IPS-18a (cell line): ENCODE measurements around the gene CYP3A4.
"Not testable (repeated sequence)": the region's sequence is repeated elsewhere in the genome, so short reads cannot be mapped to it uniquely, and the experiment has no call there.

ENCODE experiments used
- H3K27ac ChIP-seq: one replicate; pipeline ENCODE4 v1.5.1; 2013; ENCODE audit warnings: low read length
- H3K27me3 ChIP-seq: one replicate; pipeline ENCODE4 v1.6.1; 2013; ENCODE audit warnings: mild to moderate bottlenecking, low read length; ENCODE audit not compliant: control insufficient read depth, insufficient read depth
- H3K36me3 ChIP-seq: one replicate; pipeline ENCODE4 v1.6.1; 2013; ENCODE audit warnings: low read depth, low read length; ENCODE audit not compliant: control insufficient read depth
- H3K4me1 ChIP-seq: one replicate; pipeline ENCODE4 v1.6.1; 2013; ENCODE audit warnings: low read depth, low read length; ENCODE audit not compliant: control insufficient read depth
- H3K4me3 ChIP-seq: one replicate; pipeline ENCODE4 v1.5.1; 2013; ENCODE audit warnings: low read length
- H3K9ac ChIP-seq: one replicate; pipeline ENCODE4 v1.6.1; 2013; ENCODE audit warnings: mild to moderate bottlenecking, low read length, moderate library complexity
- H3K9me3 ChIP-seq: one replicate; pipeline ENCODE4 v1.6.1; 2013; ENCODE audit warnings: low read depth, low read length; ENCODE audit not compliant: control insufficient read depth

The CYP3A4 gene

DNA sequence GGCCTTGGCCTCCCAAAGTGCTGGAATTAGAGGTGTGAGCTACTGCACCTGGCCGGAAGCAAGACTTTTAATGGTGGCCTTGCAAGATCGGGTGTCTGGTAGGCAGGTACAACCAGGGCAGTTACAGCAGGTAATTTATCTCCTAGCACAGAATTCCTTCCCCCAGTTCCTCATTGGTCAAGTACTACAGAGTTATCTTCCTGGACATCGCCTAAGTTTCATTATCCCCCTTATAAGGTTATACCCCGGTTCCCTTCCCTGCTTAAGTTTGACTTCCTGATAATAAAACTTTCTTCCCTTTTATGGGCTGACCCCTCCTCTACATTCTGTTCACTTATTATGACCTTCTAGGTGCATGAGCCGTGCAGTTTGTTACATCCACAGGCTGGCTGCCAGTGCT is 24.8 kb upstream of the CYP3A4 start:
- Histone ChIP-seq H3K27ac (no peak overlapping the region), H3K9ac (no peak overlapping the region), H3K27me3 (no peaks in the 10 kb centered on the region), H3K9me3 (peaks cover 10% of the 10 kb centered on the region), H3K4me3 (no peak overlapping the region), H3K4me1 (no peaks in the 10 kb centered on the region), H3K36me3 (no peaks in the 10 kb centered on the region)

DNA sequence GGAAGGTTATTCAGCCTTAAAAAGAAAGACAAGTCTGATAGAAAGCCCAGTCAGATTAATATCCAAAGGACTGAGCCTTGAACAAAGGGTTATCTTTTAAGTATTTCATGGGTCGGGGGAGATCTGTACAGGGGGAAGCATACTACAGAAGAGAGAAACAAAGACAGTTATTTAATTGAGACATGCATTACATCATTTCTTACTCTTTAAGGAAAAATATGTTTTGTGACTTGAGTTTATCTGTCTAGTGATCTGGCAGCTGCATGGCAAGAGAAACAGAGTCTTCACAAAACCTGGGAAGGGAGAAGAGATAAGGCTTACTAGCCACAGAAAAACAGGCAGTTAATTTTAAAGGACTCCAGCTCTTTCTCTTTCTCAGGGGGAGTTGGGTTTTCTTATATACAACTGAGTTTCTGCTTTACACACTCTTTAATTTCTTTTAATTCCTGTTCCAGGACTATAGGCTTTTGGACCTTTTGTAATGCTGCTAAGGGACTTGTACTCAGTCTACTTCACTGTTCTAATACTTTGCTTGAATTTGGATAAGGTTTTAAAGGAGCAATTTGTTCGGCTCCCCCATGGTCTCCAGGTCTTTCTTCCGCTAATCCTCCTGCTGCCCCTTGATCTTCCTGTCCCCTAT is 23.0 kb upstream of the CYP3A4 start:
- Histone ChIP-seq H3K27ac (no peak overlapping the region), H3K36me3 (no peaks in the 10 kb centered on the region), H3K27me3 (no peaks in the 10 kb centered on the region), H3K9ac (no peak overlapping the region), H3K4me3 (no peak overlapping the region), H3K4me1 (no peaks in the 10 kb centered on the region), H3K9me3 (peaks cover 13% of the 10 kb centered on the region)

DNA sequence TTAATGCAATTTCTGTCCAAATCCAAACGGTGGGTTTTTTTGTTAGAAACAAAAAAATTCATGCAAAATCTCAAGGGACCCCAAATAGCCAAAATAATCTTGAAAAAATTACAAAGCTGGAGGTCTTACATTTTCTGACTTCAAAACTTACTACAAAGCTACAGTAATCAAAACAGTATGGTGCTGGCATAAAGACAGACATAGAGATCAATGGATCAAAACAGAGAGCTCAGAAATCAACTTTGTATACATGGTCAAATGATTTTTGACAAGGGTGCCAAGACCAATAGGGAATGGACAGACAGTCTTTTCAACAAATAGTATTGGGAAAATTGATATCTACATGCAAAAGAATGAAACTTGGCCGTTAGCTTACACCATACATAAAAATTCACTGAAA is 21.7 kb upstream of the CYP3A4 start:
- Histone ChIP-seq H3K27ac (no peak overlapping the region), H3K9me3 (peaks cover 13% of the 10 kb centered on the region), H3K36me3 (no peaks in the 10 kb centered on the region), H3K4me3 (no peak overlapping the region), H3K9ac (no peak overlapping the region), H3K4me1 (no peaks in the 10 kb centered on the region), H3K27me3 (no peaks in the 10 kb centered on the region)

DNA sequence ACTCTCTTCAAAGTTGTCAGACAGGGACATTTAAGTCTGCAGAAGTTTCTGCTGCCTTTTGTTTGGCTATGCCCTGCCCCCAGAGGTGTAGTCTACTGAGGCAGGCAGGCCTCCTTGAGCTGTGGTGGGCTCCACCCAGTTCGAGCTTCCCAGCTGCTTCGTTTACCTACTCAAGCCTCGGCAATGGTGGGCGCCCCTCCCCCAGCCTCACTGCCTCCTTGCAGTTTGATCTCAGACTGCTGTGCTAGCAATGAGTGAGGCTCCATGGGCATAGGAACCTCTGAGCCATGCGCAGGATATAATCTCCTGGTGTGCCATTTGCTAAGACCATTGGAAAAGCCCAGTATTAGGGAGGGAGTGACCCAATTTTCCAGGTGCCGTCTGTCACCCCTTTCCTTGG is 19.1 kb upstream of the CYP3A4 start:
- not testable (repeated sequence) for H3K27me3 ChIP-seq, H3K4me1 ChIP-seq, H3K4me3 ChIP-seq, H3K27ac ChIP-seq, H3K9ac ChIP-seq, H3K36me3 ChIP-seq
- peaks cover 13% of the 10 kb centered on the region for H3K9me3 ChIP-seq

DNA sequence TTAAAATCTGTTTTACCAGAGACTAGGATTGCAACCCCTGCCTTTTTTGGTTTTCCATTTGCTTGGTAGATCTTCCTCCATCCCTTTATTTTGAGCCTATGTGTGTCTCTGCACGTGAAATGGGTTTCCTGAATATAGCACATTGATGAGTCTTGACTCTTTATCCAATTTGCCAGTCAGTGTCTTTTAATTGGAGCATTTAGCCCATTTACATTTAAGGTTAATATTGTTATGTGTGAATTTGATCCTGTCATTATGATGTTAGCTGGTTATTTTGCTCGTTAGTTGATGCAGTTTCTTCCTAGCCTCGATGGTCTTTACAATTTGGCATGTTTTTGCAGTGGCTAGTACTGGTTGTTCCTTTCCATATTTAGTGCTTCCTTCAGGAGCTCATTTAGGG is 17.4 kb upstream of the CYP3A4 start:
- not testable (repeated sequence) for H3K27me3 ChIP-seq, H3K4me3 ChIP-seq, H3K27ac ChIP-seq, H3K4me1 ChIP-seq, H3K9ac ChIP-seq, H3K36me3 ChIP-seq
- H3K9me3 ChIP-seq, result peaks cover 13% of the 10 kb centered on the region

DNA sequence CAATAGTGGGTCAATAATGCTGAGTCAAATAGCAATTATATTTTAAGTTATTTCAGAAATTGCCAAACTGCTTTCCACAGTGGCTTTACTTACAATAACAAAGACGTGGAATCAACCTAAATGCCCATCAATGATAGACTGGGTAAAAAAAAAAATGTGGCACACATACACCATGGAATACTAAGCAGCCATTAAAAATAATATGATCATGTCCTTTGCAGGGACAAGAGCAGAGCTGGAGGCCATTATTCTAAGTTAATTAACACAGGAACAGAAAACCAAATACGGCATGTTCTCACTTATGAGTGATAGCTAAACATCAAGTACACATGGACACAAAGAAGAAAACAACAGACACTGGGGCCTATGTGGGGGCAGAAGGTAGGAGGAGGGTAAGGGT is 15.0 kb upstream of the CYP3A4 start:
- no peak overlapping the region for H3K4me3 ChIP-seq
- no peaks in the 10 kb centered on the region for H3K27me3 ChIP-seq
- H3K36me3 ChIP-seq, result no peaks in the 10 kb centered on the region
- peaks cover 3% of the 10 kb centered on the region for H3K9me3 ChIP-seq
- no peaks in the 10 kb centered on the region for H3K4me1 ChIP-seq
- H3K9ac ChIP-seq, result no peak overlapping the region
- H3K27ac ChIP-seq, result no peak overlapping the region

DNA sequence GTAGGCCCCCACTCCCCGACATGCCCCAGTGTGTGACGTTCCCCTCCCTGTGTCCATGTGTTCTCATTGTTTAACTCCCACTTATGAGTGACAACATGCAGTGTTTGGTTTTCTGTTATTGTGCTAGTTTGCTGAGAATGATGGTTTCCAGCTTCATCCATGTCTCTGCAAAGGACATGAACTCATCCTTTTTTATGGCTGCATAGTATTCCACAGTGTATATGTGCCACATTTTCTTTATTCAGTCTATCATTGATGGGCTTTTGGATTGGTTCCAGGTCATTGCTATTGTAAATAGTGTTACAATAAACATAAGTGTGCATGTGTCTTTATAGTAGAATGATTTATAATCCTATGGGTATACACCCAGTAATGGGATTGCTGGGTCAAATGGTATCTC is 11.9 kb upstream of the CYP3A4 start:
- H3K27ac ChIP-seq, H3K4me1 ChIP-seq, H3K27me3 ChIP-seq, H3K4me3 ChIP-seq, H3K9ac ChIP-seq, H3K9me3 ChIP-seq, H3K36me3 ChIP-seq: not testable (repeated sequence)

DNA sequence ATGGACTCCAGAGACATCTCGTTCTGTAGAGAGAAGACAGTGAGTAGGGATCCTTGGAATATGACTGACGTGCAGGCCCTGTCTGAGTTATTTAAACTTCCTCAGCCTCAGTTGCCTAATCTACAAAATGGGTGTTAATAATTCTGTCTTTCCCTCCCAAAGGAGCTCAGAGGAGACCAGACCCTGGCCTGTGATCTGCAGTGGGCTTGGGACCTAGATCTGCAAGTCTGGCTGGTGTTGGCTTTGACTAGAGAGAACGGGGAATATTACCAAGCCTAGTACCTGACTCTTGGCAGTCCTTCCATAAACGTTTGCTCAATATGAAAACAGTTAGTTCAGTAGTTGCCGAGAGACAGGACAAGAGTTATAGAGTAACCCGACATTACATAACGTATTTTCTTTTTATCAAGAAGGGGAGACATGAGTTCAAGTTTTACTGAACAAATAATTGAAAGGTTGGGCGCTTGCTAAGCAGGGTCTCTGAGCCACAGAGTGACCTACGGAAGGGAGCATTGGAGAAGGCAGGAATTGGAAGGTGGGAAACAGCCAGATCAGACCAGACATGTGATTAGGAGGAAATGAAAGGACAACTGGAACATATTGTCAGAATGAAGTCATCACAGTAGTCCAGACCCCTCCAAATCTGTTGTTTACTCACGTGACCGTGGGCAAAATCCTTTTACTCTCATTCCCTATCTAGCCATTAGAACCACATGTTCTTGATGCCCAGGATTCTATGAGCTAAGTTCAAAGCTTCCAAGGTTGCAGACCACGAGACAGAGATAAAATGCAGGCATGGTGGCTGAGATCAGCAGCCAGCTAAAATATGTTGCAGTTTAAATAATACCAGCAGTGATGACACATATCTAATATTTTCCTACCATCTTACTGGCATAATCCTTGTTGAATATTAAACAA is 10.9 kb upstream of the CYP3A4 start:
- Histone ChIP-seq H3K9ac (no peak overlapping the region), H3K36me3 (no peaks in the 10 kb centered on the region), H3K9me3 (no peaks in the 10 kb centered on the region), H3K27me3 (no peaks in the 10 kb centered on the region), H3K4me1 (no peaks in the 10 kb centered on the region), H3K27ac (no peak overlapping the region), H3K4me3 (no peak overlapping the region)

DNA sequence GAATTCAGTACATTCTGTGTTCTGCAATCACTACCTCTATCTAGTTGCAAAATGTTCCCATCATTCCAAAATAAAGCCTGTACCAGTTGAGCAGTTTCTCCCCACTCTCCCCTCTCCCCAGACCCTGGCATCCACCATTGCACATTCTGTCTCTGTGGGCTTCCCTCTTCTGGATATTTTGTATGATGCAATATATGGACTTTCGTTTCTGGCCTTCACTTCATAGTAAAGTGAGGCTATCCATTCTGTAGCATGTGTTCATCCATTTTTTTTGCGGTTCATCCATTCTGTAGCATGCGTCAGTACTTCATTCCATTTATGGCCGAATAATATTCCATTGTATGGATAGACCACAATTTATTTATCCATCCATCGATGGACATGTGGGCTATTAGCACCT is 9.5 kb upstream of the CYP3A4 start:
- Histone ChIP-seq H3K4me1 (no peaks in the 10 kb centered on the region), H3K4me3 (no peak overlapping the region), H3K9ac (no peak overlapping the region), H3K27me3 (no peaks in the 10 kb centered on the region), H3K36me3 (no peaks in the 10 kb centered on the region), H3K9me3 (no peaks in the 10 kb centered on the region), H3K27ac (no peak overlapping the region)

DNA sequence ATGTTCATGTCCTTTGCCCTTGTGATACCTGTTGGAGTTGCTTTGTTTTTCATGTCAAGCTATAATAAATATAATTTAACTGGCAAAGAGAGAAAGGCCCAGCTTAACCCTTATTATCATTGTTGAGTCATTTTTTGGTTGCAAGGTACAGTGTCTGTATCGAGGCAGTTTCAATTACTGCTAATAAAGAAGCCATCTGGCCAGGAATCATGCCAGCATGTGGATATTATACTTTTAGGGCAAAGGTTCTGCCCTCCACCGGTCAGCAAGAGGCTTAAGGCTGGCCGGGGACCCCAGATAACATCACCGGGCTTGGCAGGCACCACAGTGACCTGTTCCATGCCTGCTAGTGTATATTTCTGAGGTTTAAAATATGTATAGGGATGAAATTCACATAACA is 9.0 kb upstream of the CYP3A4 start:
- Histone ChIP-seq H3K27ac (no peak overlapping the region), H3K27me3 (no peaks in the 10 kb centered on the region), H3K9ac (no peak overlapping the region), H3K4me3 (no peak overlapping the region), H3K9me3 (no peaks in the 10 kb centered on the region), H3K36me3 (no peaks in the 10 kb centered on the region), H3K4me1 (no peaks in the 10 kb centered on the region)

DNA sequence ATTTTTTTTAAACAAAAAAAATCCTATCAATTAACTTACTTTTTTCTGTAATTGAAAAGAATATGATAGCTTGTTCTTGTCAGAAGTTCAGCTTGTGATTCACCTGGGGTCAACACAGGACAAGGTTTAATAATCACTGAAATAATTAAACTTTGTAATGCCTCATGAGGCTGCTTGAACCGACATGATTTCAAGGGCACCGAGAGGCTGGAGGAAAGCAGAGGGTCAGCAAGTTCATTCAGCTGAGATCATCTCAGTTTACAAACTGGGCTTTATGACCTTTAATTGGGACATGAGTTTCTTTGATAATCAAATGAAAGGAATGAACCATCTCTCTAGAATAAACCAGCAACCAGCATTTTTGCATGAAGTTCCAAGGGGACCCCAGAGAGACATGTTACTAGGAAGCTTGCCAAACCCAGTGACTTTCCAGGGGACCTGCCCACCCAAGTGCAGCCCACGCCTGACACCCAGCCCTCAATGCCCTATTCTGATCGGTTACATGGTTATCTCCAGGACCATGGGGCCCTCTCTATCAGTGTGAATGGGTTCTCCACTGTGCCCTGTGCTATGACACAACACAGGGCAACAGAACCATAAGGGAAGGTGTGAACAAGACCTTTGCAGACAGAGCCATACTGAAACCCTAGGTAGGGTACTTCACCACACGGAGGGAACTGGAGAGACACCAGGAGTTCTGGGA is 7.8 kb upstream of the CYP3A4 start:
- no peaks in the 10 kb centered on the region for H3K9me3 ChIP-seq
- H3K27me3 ChIP-seq, result no peaks in the 10 kb centered on the region
- H3K36me3 ChIP-seq, result no peaks in the 10 kb centered on the region
- no peak overlapping the region for H3K27ac ChIP-seq
- H3K4me1 ChIP-seq, result no peaks in the 10 kb centered on the region
- no peak overlapping the region for H3K9ac ChIP-seq
- H3K4me3 ChIP-seq, result no peak overlapping the region
